OCI-M2 (cell line): ENCODE data around the gene MAPK8.
"Not testable (repeated sequence)": the region's sequence is repeated elsewhere in the genome, so short reads cannot be mapped to it uniquely, and the experiment has no call there.

Experiments used
- DNase-seq: peaks from one replicate; lab custom pipeline; 2025; ENCODE audit not compliant: unreplicated experiment; lab: John Stamatoyannopoulos, UW

MAPK8 gene

GRCh38 chr10:48414778-48415177, 108.3 kb downstream of the MAPK8 start:
- DNase-seq = no peak

- no peak for DNase-seq
Measured at GRCh38 chr10:48416584-48417232, 110.2 kb downstream of the MAPK8 start.

- DNase-seq = no peak
Measured at GRCh38 chr10:48417374-48417773, 110.9 kb downstream of the MAPK8 start.

- no peak for DNase-seq
Measured at GRCh38 chr10:48418189-48418788, 111.8 kb downstream of the MAPK8 start.

GRCh38 chr10:48419714-48420113, 113.2 kb downstream of the MAPK8 start:
- DNase-seq = no peak

- not testable (repeated sequence) for DNase-seq
Measured at GRCh38 chr10:48421862-48422261, 115.4 kb downstream of the MAPK8 start.

GRCh38 chr10:48423884-48424283, 117.4 kb downstream of the MAPK8 start:
- DNase-seq = no peak

GRCh38 chr10:48428896-48429295, 122.4 kb downstream of the MAPK8 start:
- DNase-seq = no peak

- no peak for DNase-seq
Measured at GRCh38 chr10:48429309-48429708, 122.8 kb downstream of the MAPK8 start.

GRCh38 chr10:48430402-48430993, 124.0 kb downstream of the MAPK8 start:
- DNase-seq = no peak

- no peak for DNase-seq
Measured at GRCh38 chr10:48431871-48432270, 125.4 kb downstream of the MAPK8 start.

GRCh38 chr10:48437546-48437945, 131.1 kb downstream of the MAPK8 start:
- no peak for DNase-seq

- no peak for DNase-seq
Measured at GRCh38 chr10:48439031-48439430, 132.6 kb downstream of the MAPK8 start.

- DNase-seq = no peak
Measured at GRCh38 chr10:48439581-48440041, 133.1 kb downstream of the MAPK8 start.

GRCh38 chr10:48440771-48441170, 134.3 kb downstream of the MAPK8 start:
- no peak for DNase-seq

- DNase-seq = no peak
Measured at GRCh38 chr10:48442090-48442808, 135.8 kb downstream of the MAPK8 start.

- DNase-seq = no peak
Measured at GRCh38 chr10:48442809-48443177, 136.3 kb downstream of the MAPK8 start.

- DNase-seq = no peak
Measured at GRCh38 chr10:48444266-48444665, 137.8 kb downstream of the MAPK8 start.

- no peak for DNase-seq
Measured at GRCh38 chr10:48444861-48445841, 138.7 kb downstream of the MAPK8 start.

GRCh38 chr10:48445932-48446331, 139.5 kb downstream of the MAPK8 start:
- no peak for DNase-seq

GRCh38 chr10:48446785-48447184, 140.3 kb downstream of the MAPK8 start:
- DNase-seq = no peak
